Measurements from ENCODE around the gene AHSA1.

AHSA1 gene

GRCh38 chr14:77511486-77512162, 53.7 kb downstream of the AHSA1 start:
- H3K9me2 ChIP-seq (replicated peaks; ENCODE audit: low read depth, low read length): no peaks in the 10 kb centered on the region
- H3K4me1 ChIP-seq (ENCODE audit: insufficient read depth, low read length, poor library complexity, severe bottlenecking): no peaks in the 10 kb centered on the region
- H3K9me3 ChIP-seq (ENCODE audit: insufficient read depth, low read depth, low read length): no peaks in the 10 kb centered on the region
- no peaks in the 10 kb centered on the region for H4K20me1 ChIP-seq (ENCODE audit: insufficient read depth, low read length, poor library complexity, severe bottlenecking)
- no peak overlapping the region for H2AFZ ChIP-seq (ENCODE audit: low read length)
- no peak overlapping the region for H3K4me3 ChIP-seq (ENCODE audit: low read length, poor library complexity, severe bottlenecking)
- no peak for TF ChIP-seq CTCF (conservative IDR thresholded peaks at IDR 0.05; ENCODE audit: low read length)
- no peak for TF ChIP-seq EZH2phosphoT487 (IDR thresholded peaks at IDR 0.05; ENCODE audit: borderline replicate concordance)
- no peaks in the 10 kb centered on the region for H3K79me2 ChIP-seq (ENCODE audit: insufficient read depth, low read length)
- no peaks in the 10 kb centered on the region for H3F3A ChIP-seq (ENCODE audit: low read depth)
- no peak overlapping the region for H3K4me2 ChIP-seq (ENCODE audit: low read depth, low read length, poor library complexity, severe bottlenecking)
- H3K9ac ChIP-seq (ENCODE audit: low read depth, low read length, poor library complexity, severe bottlenecking): no peak overlapping the region
- H3K36me3 ChIP-seq (ENCODE audit: insufficient read depth, low read length): peaks cover 38% of the 10 kb centered on the region; the same call in 1 of the 2 replicates
- H3K27me3 ChIP-seq (ENCODE audit: insufficient read depth, low read length, poor library complexity, severe bottlenecking): no peaks in the 10 kb centered on the region

- H4K20me1 ChIP-seq (ENCODE audit: insufficient read depth, low read length, poor library complexity, severe bottlenecking): no peaks in the 10 kb centered on the region
- H3K4me3 ChIP-seq (ENCODE audit: low read length, poor library complexity, severe bottlenecking): no peak overlapping the region
- H3K4me2 ChIP-seq (ENCODE audit: low read depth, low read length, poor library complexity, severe bottlenecking): no peak overlapping the region
- TF ChIP-seq CTCF (conservative IDR thresholded peaks at IDR 0.05; ENCODE audit: low read length) (no peak), EZH2phosphoT487 (IDR thresholded peaks at IDR 0.05; ENCODE audit: borderline replicate concordance) (no peak)
- no peaks in the 10 kb centered on the region for H3K27me3 ChIP-seq (ENCODE audit: insufficient read depth, low read length, poor library complexity, severe bottlenecking)
- H3K4me1 ChIP-seq (ENCODE audit: insufficient read depth, low read length, poor library complexity, severe bottlenecking): no peaks in the 10 kb centered on the region
- H3K36me3 ChIP-seq (ENCODE audit: insufficient read depth, low read length): peaks cover 62% of the 10 kb centered on the region
- no peak overlapping the region for H3K9ac ChIP-seq (ENCODE audit: low read depth, low read length, poor library complexity, severe bottlenecking)
- H3K9me2 ChIP-seq (replicated peaks; ENCODE audit: low read depth, low read length): no peaks in the 10 kb centered on the region
- H3F3A ChIP-seq (ENCODE audit: low read depth): no peaks in the 10 kb centered on the region
- no peaks in the 10 kb centered on the region for H3K9me3 ChIP-seq (ENCODE audit: insufficient read depth, low read depth, low read length)
- H3K79me2 ChIP-seq (ENCODE audit: insufficient read depth, low read length): no peaks in the 10 kb centered on the region
- H2AFZ ChIP-seq (ENCODE audit: low read length): no peak overlapping the region
Measured at GRCh38 chr14:77516126-77516525, 58.2 kb downstream of the AHSA1 start.
